Measurements from ENCODE around the gene GRIK4. TPM values are rescaled to one million over a fixed set of nuclear protein-coding genes. Genes with fewer than 3 reads are reported as not detected.

The GRIK4 gene
- total and polyA plus RNA-seq, 4 donors, result 0.05 to 0.25 (median 0.06) TPM; not detected in 1

- 46% methylated on average over 13 of the region's 13 CpGs for WGBS
- Histone ChIP-seq H3K27me3 (ENCODE audit: control insufficient read depth in 4 of 4, insufficient read depth in 4 of 4, low read length in 3 of 4) (peaks cover 0 to 2% (median 0%) of the 10 kb centered on the region in 4 donors), H3K9ac (ENCODE audit: low read depth in 1 of 2, low read length in 2 of 2) (no peak overlapping the region), H3K36me3 (ENCODE audit: control insufficient read depth in 4 of 4, insufficient read depth in 3 of 4, low read depth in 1 of 4, low read length in 3 of 4) (no peaks in the 10 kb centered on the region), H3K9me3 (ENCODE audit: control insufficient read depth in 4 of 4, low read length in 3 of 4) (no peaks in the 10 kb centered on the region), H3K27ac (ENCODE audit: low read depth in 1 of 2, low read length in 2 of 2) (no peak overlapping the region), H3K4me3 (ENCODE audit: low read depth in 1 of 3, low read length in 3 of 3) (no peak overlapping the region), H3K4me1 (ENCODE audit: control insufficient read depth in 4 of 4, insufficient read depth in 4 of 4, low read length in 3 of 4) (no peaks in the 10 kb centered on the region)
- TF ChIP-seq HNF4A (conservative IDR thresholded peaks at IDR 0.05) (no peak), RAD21 (IDR thresholded peaks at IDR 0.05) (no peak), FOXA2 (IDR thresholded peaks at IDR 0.05) (no peak), HNF4G (IDR thresholded peaks at IDR 0.05) (no peak), ZBTB33 (IDR thresholded peaks at IDR 0.05) (no peak), GABPA (IDR thresholded peaks at IDR 0.05 in 1 of 2, conservative IDR thresholded peaks at IDR 0.05 in 1 of 2) (no peak), JUND (IDR thresholded peaks at IDR 0.05) (no peak), FOXA1 (IDR thresholded peaks at IDR 0.05) (no peak), SP1 (IDR thresholded peaks at IDR 0.05) (no peak), REST (IDR thresholded peaks at IDR 0.05) (no peak), EGR1 (IDR thresholded peaks at IDR 0.05; ENCODE audit: low read depth in 2 of 2) (no peak), MAX (IDR thresholded peaks at IDR 0.05) (no peak), TAF1 (conservative IDR thresholded peaks at IDR 0.05) (no peak), RXRA (IDR thresholded peaks at IDR 0.05) (no peak), CTCF (IDR thresholded peaks at IDR 0.05; ENCODE audit: low read depth, low read length, missing input control) (no peak), NR2F2 (IDR thresholded peaks at IDR 0.05) (no peak)
- DNase-seq (ENCODE audit: low spot score), result no peak
These were observed 5.8 kb downstream of the GRIK4 start for GRCh38 chr11:120517390-120517761.

GRCh38 chr11:120517801-120518291, 6.3 kb downstream of the GRIK4 start:
- H3K36me3 ChIP-seq (ENCODE audit: control insufficient read depth in 4 of 4, insufficient read depth in 3 of 4, low read depth in 1 of 4, low read length in 3 of 4), result no peaks in the 10 kb centered on the region
- WGBS, result 70% methylated on average over 7 of the region's 7 CpGs
- no peaks in the 10 kb centered on the region for H3K27me3 ChIP-seq (ENCODE audit: control insufficient read depth in 4 of 4, insufficient read depth in 4 of 4, low read length in 3 of 4)
- H3K27ac ChIP-seq (ENCODE audit: low read depth in 1 of 2, low read length in 2 of 2), result no peak overlapping the region
- TF ChIP-seq RXRA (IDR thresholded peaks at IDR 0.05) (no peak), YY1 (IDR thresholded peaks at IDR 0.05) (no peak), SP1 (IDR thresholded peaks at IDR 0.05) (no peak), HNF4G (IDR thresholded peaks at IDR 0.05) (no peak)
- no peaks in the 10 kb centered on the region for H3K9me3 ChIP-seq (ENCODE audit: control insufficient read depth in 4 of 4, low read length in 3 of 4)
- H3K9ac ChIP-seq (ENCODE audit: low read depth in 1 of 2, low read length in 2 of 2), result no peak overlapping the region
- H3K4me3 ChIP-seq (ENCODE audit: low read depth in 1 of 3, low read length in 3 of 3), result no peak overlapping the region
- DNase-seq (ENCODE audit: low spot score), result no peak
- H3K4me1 ChIP-seq (ENCODE audit: control insufficient read depth in 4 of 4, insufficient read depth in 4 of 4, low read length in 3 of 4), result peaks cover 0 to 3% (median 0%) of the 10 kb centered on the region in 4 donors

All from liver (tissue), 9 donors.